ENCODE data around the gene LSM14A.
"Not testable (repeated sequence)": the region's sequence is repeated elsewhere in the genome, so short reads cannot be mapped to it uniquely, and the experiment has no call there.

LSM14A gene

DNA sequence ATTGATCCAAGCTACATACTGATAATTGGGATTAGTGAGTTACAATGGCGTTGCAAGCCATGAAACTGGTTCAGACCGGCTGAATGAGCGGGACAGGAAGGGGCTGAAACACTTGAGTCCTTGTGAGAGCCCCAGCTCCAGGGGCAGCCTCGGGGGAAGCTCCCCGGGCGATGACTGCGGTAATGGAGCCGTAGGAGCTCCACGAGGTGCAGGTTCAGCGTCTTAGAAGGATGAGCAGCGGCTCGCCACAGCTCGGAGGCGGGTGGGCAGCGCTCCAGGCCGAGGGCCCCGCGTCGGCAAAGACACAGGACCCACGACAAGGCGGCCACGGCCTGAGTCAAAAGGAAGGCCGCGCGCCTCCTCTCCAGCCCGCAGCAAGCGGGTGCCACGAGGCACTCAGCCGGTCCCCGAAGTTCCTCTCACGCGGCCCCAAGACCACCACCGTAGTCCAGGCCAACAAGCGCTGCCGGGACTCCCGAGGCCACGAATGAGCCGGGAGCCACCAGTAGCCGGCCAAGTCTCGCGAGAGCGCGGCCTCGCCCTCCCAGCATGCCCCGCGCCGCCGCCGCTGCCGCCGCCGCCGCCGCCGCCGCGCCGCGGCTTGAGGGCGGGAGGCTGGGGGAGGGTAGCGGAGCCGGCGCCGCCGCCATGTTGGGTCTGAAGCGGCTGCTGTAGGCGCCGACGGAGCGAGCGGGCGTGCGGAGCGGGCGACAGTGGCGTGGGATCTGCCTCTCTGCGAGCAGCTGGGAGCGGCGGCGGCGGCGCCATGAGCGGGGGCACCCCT, at the start of gene LSM14A:
Gene LSM14A, plus strand, starts transcription at position 628 of the 784 bp plus-strand sequence. Its CDS starts 139 bp downstream, at position 767.
- peak; percentile 96 for DNase-seq

DNA sequence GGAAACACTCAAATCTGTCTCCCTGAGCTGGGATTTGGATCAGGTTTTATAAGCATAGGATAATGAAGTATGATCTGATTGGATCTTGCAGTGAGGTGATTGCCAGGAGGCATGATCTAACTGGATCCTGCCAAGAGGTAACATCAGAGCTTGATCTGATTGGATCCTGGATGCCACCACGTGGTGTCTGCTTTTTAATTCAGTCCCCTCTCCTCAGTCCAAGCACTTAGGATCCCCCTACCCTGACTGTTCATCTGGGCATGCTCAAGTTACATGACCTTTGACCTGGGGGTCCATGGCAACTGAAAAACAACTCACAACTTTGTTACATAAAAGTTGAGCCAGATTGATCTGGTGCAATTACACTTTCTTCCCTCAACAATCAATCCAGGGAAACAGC, 47.5 kb upstream of the LSM14A start:
- no peak for DNase-seq

DNA sequence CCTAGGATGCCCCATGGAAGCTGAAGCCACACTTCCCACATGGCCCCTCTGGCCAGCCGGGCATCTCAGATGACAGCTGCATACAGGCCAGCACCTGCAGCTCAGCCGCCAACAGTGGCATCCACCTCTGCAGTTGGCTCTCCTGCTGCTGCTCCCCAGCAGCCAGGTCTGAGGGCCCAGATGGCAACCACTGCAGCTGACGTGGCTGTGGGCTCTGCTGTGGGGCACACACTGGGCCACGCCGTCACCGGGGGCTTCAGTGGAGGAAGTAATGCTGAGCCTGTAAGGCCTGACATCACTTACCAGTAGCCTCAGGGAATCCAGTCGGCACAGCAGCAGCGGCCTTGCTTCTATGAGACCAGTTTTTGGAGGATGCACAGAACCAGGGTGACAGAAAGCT, 45.3 kb upstream of the LSM14A start:
- no peak for DNase-seq

DNA sequence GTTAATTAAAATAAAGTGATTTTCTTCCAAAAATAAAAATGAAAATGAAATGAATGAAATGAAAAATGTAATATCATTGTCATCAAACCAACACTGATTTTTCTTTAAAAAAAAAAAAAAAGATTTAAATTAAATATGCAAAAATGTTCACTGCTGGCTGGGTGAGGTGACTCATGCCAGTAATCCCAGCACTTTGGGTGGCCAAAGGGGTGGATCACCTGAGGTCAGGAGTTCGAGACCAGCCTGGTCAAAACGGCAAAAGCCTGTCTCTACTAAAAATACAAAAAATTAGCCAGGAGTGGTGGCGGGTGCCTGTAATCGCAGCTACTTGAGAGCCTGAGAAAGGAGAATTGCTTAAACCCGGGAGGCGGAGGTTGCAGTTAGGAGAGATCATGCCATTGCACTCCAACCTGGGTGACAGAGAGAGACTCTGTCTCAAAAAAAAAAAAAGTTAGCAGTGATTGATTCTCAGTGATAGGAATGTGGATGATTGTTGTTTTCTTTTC, 44.6 kb upstream of the LSM14A start:
- DNase-seq: no peak

DNA sequence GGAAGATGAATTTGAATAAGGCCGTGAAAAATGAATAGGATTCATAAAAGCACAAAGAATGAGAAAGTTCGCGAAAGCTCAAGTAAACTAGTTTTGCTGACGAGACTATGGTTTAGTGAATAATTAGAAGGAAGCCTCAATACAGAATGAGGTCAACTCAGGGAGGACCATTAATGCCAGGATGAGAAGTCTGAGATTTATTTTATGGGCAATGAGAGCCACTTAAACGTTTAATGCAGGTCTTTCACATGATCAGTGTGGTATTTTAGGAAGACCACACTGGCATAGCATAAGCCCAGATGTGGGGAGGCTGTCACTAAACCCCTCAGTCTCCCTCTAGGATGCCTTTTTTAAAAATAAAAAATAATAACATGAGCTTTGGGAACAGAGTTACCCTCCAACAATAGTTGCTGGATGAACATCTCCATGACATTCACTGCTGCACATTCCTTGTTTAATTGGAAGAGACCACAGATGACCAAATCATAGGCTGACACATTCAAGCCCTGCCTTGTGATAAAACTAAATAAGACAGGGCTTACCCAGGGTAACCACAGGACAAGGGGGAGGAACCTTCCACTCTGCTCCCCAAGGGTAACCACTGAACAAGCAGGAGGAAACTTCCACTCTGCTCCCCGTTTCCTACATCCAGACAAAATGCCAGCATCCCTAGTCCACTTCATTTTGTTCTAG, 43.6 kb upstream of the LSM14A start:
- DNase-seq: no peak

DNA sequence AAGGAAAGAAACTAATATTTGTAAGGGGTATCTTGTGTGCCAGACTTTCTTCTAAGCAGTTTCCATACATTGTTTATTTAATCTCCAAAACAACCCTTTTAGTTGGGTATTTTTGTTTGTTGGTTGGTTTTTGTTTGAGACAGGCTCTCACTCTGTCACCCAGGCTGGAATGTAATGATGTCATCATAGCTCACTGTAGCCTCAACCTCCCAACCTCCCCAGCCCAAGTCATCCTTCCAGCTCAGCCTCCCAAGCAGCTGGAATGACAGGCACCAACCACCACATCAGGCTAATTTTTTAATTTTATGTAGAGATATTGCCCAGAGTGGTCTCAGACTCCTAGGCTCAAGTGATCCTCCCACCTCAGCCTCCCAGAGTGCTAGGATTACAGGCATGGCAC, 41.2 kb upstream of the LSM14A start:
- no peak for DNase-seq

DNA sequence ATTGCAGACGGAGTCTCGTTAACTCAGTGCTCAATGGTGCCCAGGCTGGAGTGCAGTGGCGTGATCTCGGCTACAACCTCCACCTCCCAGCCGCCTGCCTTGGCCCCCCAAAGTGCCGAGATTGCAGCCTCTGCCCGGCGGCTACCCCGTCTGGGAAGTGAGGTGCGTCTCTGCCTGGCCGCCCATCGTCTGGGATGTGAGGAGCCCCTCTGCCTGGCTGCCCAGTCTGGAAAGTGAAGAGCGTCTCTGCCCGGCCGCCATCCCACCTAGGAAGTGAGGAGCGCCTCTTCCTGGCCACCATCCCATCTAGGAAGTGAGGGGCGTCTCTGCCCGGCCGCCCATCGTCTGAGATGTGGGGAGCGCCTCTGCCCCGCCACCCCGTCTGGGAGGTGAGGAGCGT, 40.2 kb upstream of the LSM14A start:
- not testable (repeated sequence) for DNase-seq

DNA sequence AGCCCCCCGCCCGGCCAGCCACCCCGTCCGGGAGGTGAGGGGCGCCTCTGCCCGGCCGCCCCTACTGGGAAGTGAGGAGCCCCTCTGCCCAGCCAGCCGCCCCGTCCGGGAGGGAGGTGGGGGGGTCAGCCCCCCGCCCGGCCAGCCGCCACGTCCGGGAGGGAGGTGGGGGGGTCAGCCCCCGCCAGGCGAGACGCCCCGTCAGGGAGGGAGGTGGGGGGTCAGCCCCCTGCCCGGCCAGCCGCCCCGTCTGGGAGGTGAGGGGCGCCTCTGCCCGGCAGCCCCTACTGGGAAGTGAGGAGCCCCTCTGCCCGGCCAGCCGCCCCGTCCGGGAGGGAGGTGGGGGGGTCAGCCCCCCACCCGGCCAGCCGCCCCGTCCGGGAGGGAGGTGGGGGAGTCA, 39.6 kb upstream of the LSM14A start:
- not testable (repeated sequence) for DNase-seq

DNA sequence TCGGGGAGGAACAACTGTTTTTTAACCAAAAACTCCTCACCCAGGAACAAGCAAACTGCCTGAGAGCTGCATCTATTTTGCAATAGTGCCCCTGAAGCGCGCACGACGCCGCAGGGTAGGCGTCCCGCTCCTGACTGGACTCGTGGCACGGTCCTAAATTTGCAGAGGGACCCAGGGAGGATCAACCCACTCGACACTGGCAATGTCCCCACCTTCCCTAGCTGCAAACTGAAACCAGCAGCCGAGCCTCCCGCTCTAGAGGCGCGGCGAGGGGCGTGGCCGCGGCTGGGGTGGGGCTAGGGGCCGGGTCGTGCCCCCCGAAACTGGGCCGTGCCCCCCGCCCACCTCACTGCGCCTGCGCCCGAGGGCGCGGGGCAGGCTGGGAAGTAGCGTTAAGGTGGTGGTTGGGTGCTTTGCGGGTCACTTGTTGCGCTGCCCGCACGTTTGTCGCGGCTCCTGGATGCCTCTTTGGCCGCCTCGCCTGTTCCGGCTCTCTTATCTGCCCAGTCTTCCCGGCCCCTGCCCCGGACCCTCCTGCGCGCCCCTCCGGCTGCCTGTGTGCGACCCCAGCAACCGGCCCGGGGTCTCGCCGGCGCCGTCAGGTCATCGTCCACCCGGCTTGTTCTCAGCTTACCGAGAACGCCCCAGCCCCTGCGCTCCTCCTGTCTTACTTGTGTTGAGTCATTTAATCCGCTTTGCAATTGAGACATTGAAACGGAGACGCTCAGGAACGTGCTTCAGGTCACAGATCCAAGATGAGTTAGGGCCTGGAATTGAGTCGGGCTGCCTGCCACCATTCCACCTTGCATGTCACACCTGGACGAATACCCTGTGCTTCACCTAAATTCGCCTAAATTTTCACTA, 37.9 kb upstream of the LSM14A start:
- peak; percentile 93 for DNase-seq

DNA sequence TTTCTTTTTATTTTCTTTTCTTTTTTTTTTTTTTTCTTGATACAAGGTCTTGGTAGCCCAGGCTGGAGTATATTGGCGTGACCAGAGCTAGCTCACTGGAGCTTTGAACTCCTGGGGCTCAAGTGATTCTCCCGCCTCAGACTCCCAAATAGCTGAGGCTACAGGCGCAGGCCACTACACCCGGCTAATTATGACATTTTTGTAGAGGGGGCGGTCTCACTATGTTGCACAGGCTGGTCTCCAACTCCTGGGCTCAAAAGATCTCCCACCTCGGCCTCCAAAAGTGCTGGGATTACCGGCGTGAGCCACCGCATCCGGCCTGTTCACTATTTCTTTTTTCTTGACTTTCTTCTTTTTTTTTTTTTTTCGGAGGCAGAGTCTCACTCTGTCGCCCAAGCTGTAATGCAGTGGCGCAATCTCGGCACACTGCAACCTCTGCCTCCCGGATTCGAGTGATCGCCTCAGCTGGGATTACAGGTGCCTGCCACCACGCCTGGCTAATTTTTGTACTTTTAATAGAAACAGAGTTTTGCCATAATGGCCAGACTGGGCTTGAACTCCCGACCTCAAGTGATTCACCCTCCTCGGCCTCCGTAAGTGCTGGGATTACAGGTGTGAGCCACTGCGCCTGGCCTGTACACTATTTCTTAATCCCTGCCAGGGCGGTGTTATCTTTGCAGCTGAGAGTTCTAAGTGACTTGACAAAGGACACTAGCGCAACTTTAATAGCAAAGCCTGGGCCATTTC, 37.1 kb upstream of the LSM14A start:
- no peak for DNase-seq

DNA sequence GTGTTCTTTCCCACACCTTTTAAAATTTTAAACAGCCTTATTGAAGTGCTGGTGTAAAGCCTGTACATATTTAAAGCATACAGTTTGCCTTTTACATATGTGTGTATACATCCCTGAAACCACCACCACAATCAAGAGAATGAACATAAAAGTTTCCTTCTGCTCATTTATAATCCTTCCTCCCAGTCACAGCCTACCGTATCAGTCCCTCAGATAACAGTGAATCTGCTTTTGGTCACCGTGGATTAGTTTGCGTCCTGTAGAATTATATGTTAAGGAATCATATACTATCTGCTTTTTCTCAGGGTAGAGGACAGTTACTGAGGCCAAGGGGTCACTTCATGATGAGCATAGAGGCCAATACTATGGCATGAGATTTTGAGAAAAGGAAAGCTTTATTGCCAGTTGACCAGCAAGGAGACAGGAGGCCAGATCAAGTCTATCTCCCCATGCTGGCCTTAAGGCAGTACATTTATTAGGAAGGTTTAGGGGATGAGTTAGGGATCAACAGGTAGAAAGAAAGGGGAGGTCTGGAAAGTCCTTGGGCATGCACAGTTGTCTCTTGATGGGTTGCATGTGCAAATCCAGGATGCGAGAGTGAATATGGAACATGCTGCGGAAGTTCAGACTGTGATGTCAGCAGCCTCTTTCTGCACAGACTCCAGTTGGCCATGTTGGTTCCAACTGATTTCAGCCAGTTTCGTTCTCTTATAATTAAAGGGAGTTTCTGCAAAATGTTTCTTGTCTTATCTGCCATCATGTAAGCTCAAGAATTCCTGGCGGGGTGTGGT, 36.3 kb upstream of the LSM14A start:
- DNase-seq: no peak

DNA sequence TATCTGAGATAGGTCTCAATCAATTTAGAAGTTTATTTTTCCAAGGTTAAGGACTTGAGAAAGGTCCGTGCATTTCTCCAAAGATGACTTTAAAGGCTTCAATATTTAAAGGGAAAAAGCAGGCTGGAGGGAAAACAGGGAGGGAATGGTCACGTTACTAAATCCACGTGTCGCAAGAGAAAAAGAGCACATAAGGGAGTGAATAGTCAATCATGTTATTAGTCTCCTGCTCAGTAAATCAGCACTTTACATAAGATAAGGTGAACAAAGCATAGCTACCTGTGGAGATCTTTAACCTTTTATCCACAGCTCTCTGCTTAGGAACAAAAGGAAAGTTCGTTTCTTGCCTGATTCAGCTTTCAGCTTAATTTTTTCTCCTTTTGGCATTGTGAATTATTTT, 31.3 kb upstream of the LSM14A start:
- DNase-seq: no peak

DNA sequence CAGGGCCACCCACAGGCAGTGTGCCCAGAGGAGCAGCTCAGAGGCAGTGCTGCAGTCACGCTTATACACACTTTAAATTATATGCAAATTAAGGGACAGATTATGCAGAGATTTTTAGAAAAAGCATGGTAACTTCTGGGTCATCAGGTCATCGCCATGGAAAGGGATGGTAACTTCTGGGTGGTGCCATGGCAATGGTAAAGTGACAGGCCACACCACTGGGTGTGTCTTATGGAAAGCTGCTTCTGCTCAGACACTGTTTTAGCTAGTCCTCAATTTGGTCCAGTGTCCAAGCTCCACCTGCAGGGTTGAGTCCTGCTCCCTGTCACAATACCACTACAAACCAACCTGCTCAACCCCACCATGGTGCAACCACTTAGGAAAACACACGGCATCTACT, 29.9 kb upstream of the LSM14A start:
- no peak for DNase-seq

DNA sequence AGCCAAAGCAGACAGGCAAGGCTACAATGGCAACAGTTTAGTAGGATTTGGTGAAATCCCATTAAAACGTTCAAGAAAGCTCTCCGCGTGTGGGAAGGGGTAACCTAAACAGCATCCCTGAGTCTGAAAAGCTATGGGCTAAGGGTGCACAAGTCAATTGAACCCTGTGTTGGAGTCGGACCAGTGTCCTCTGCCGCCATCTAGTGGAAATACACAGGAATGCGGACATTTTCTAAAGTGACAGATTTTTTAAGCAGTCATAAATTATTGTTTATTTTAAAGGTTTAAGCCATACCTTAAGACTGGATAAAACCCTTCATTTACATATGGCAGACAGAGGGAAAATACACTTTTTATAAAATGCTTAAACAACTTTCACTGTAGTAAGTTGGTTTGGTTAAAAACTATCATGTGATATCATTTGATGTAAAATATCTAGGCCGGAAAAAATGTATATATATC, 26.5 kb upstream of the LSM14A start:
- peak; percentile 69 for DNase-seq

DNA sequence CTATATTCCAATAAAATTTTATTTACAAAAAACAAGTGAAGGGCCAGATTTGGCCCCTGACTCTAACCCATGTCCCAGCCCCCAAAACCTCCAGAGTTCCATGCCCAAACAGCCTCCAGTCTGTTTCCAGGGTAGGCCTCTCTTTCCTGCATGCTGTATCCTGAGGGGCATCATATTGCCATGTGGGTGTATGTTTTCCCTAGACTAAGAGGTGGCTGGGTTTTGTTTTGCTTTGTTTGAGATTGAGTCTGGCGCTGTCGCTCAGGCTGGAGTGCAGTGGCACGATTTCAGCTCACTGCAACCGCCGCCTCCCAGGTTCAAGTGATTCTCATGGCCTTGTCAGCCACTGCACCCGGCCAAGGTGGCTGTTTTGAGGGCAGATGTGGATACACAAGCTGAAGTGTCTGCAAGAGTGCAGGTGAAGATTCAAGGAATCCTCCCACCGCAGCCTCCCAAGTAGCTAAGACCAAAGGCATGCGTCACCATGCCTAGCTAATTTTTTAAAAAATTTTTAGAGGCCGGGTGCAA, 23.6 kb upstream of the LSM14A start:
- no peak for DNase-seq

DNA sequence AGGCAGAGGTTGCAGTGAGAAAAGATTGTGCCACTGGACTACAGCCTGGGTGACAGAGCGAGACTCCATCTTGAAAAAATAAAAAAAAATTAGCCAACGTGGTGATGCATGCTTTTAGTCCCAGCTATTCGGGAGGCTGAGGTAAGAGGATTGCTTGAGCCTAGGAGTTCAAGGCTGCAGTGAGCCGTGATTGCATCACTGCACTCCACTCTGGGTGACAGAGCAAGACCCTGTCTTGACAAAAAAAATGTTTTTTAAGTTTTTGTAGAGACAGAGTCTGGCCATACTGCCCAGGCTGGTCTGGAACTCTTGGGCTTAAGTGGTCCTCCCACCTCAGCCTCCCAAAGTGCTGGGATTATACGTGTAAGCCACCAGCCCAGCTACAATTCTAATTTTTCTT, 22.4 kb upstream of the LSM14A start:
- DNase-seq: no peak

DNA sequence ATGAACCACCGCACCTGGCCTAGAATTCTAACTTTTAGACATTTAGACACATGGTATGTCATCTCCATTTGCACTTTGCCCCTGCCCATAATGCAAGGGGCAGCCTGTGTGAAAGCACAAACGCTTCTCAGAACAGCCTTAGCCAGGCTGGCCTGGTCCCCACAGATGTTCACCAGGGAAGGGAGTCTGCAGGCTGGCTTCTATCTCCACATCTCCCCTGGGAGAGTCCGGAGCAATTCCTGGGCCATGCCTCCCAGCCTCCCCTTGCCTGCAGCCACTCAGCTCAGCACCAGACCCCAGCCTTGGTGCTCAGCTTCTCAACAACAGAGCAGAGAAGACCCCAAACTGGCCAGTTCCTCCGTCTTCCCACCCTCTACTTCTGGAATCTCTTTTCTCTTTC, 21.7 kb upstream of the LSM14A start:
- DNase-seq: no peak

DNA sequence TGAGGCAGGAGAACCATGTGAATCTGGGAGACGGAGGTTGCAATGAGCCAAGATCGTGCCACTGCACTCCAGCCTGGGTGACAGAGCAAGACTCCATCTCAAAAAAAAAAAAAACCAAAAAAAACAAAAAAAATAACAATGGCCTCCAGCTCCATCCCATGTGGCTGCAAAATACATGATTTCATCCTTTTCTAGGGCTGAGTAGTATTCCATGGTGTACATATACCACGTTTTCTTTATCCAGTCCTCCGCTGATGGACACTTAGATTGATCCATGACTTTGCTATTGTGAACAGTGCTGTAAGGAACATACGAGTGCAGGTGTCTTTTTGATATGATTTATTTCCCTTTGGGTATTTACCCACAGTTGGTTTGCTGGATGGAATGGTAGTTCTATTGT, 20.9 kb upstream of the LSM14A start:
- no peak for DNase-seq

DNA sequence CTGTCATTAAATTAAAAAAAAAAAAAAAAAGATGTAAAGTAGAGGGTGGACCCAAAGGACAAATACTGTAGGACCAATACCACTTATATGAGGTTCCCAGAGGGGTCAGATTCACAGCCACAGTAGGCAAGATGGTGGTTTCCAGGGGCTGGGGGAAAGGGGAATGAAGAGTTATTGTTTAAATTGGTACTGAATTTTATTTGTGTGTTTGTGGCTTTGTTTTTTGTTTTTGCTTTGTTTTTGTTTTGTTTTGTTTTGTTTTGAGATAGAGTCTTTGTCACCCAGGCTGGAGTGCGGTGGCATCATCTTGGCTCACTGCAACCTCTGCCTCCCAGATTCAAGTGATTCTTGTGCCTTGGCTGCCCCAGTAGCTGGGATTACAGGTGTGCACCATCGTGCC, 17.9 kb upstream of the LSM14A start:
- no peak for DNase-seq

DNA sequence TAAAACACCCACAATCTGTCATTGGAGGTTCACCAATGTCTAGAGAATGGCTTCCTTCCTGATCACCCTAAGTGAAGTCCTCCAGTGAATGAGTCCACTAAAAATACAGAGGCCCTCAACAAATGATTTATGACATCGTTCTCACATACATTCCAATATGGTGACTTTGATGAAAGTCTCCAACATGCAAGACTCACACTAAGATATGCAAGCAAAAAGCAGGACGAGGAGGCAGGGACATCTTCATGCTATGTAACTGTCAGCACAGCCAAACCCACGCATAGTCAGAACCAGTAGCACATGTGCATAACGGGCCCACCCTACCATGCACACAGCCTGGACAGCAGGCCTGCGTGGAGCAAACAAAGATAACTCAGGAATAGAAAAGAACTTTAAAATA, 16.6 kb upstream of the LSM14A start:
- no peak for DNase-seq

DNA sequence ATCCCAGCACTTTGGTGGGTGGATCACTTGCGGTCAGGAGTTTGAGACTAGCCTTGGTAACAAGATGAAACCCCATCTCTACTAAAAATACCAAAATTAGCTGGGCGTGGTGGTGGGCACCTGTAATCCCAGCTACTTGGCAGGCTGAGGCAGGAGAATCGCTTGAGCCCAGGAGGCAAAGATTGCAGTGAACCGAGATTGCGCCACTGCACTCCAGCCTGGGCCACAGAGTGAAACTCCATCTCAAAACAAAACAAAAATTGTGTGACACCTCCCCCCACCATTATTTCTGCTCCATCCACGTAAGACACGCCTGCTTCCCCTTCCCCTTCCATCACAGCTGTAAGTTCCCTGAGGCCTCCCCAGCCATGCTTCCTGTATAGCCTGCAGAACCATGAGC, 13.3 kb upstream of the LSM14A start:
- peak; percentile 17 for DNase-seq
